Mucosa of descending colon (tissue), 3 donors: Measurements from ENCODE around the gene PSTPIP1. TPM values are rescaled to one million over a fixed set of nuclear protein-coding genes. Genes with fewer than 3 reads are reported as not detected.

Experiments
- ATAC-seq: fragments of 200-7000 bp; cut with Tn5 transposase; one replicate; pipeline ENCODE4 v1.9.1; 2020; ENCODE audit warnings: mild to moderate bottlenecking, moderate library complexity
- DNase-seq, 3 donors: peaks; one replicate each; pipeline ENCODE4 v3.0.0-alpha.2; 2020
- H3K36me3 ChIP-seq: fragments of 200-600 bp; one replicate; pipeline ENCODE4 v1.8.0; 2021; ENCODE audit warnings: low read depth, mild to moderate bottlenecking
- H3K4me1 ChIP-seq: fragments of 200-600 bp; one replicate; pipeline ENCODE4 v1.8.0; 2021; ENCODE audit warnings: low read depth, mild to moderate bottlenecking
- H3K4me3 ChIP-seq: fragments of 200-600 bp; one replicate; pipeline ENCODE4 v1.8.0; 2021; ENCODE audit warnings: mild to moderate bottlenecking
- H3K9me3 ChIP-seq: fragments of 200-600 bp; one replicate; pipeline ENCODE4 v1.8.0; 2021; ENCODE audit warnings: mild to moderate bottlenecking
- intact Hi-C, 2 donors: fragments of 100-400 bp; cut with DNase I in 1 of 2; cut with micrococcal nuclease in 1 of 2; formaldehyde crosslinking; loops; one replicate each; pipeline versions ENCODE4 v1.11.0 to v1.11.1; 2022; cut with DNase I, micrococcal nuclease
- total RNA-seq, 3 donors: library from RNA; stranded (reverse); fragmentation: NEBNext Ultra II Directional in 2 of 3; extraction: Animal tissue kit (Norgen Biotek cat#: 25700) in 2 of 3; gene quantifications; one replicate each; pipeline versions ENCODE4 v1.2.1 to v1.2.4, GENCODE V29; 2021 to 2023
- TF ChIP-seq, protein P1 (sequence below): fragments of 200-600 bp; IDR thresholded peaks from one replicate; pipeline ENCODE4 v1.8.0; 2022; ENCODE audit warnings: antibody characterized with exemption, mild to moderate bottlenecking
- donor health status: DM: no; HTN: no; CAD: no; lungs with moderate emphysema.
- donor health status: DM: no; HTN: no; CAD: no.
- donor health status: DM: no; HTN: yes; CAD: no.

The PSTPIP1 gene
- total RNA-seq, 3 donors from 2014 or later: 4.4 to 8.2 (median 6.3) TPM

DNA sequence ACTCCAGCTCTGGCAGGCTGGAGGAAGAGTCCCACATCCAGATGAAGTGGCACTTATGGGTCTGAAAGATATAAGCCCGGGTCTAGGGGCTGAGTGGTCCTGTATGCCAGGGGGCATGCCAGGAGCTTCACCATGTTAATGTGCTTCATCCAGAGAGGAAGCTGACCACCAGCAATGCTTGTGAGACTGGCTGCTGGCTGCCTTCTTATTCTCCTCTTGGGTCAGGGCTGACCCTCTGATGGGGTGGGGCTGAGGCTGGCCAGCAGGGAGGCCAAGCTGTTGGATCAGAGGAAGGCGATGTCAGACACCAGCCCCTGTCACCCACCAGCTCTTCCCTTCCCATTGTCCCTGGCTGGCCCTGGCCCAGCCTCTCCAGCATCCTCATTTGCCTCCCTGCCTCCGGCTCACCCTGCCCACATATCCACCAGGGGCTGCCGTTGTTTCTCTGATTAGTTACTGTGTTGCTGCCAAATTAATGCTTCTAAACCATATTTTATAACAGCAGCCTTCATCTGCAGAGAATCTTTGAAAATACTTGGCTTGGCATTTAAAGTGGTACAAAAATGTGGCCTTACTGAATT, 20.4 kb upstream of the PSTPIP1 start:
- Histone ChIP-seq H3K36me3 (no peaks in the 10 kb centered on the region), H3K4me3 (no peak overlapping the region), H3K9me3 (no peaks in the 10 kb centered on the region), H3K4me1 (no peaks in the 10 kb centered on the region)
- TF ChIP-seq, protein P1, sequence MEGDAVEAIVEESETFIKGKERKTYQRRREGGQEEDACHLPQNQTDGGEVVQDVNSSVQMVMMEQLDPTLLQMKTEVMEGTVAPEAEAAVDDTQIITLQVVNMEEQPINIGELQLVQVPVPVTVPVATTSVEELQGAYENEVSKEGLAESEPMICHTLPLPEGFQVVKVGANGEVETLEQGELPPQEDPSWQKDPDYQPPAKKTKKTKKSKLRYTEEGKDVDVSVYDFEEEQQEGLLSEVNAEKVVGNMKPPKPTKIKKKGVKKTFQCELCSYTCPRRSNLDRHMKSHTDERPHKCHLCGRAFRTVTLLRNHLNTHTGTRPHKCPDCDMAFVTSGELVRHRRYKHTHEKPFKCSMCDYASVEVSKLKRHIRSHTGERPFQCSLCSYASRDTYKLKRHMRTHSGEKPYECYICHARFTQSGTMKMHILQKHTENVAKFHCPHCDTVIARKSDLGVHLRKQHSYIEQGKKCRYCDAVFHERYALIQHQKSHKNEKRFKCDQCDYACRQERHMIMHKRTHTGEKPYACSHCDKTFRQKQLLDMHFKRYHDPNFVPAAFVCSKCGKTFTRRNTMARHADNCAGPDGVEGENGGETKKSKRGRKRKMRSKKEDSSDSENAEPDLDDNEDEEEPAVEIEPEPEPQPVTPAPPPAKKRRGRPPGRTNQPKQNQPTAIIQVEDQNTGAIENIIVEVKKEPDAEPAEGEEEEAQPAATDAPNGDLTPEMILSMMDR: no peak
- intact Hi-C loops: no loop called here
- DNase-seq: no peak
- no peak for ATAC-seq

GRCh38 chr15:76976141-76976540, 18.8 kb upstream of the PSTPIP1 start:
- no peak overlapping the region for H3K4me3 ChIP-seq
- DNase-seq (no peak), ATAC-seq (no peak)
- no peaks in the 10 kb centered on the region for H3K9me3 ChIP-seq
- no peaks in the 10 kb centered on the region for H3K36me3 ChIP-seq
- TF ChIP-seq, protein P1: no peak
- no peaks in the 10 kb centered on the region for H3K4me1 ChIP-seq
- intact Hi-C loops: no loop called here

GRCh38 chr15:76976572-76977270, 18.2 kb upstream of the PSTPIP1 start:
- ATAC-seq (no peak), DNase-seq (no peak)
- H3K9me3 ChIP-seq: no peaks in the 10 kb centered on the region
- H3K36me3 ChIP-seq: no peaks in the 10 kb centered on the region
- TF ChIP-seq, protein P1: no peak
- H3K4me1 ChIP-seq: no peaks in the 10 kb centered on the region
- intact Hi-C loops: no loop called here
- H3K4me3 ChIP-seq: no peak overlapping the region

- no peaks in the 10 kb centered on the region for H3K4me1 ChIP-seq
- H3K9me3 ChIP-seq: no peaks in the 10 kb centered on the region
- ATAC-seq (no peak), DNase-seq (no peak)
- no peak overlapping the region for H3K4me3 ChIP-seq
- TF ChIP-seq, protein P1: no peak
- H3K36me3 ChIP-seq: no peaks in the 10 kb centered on the region
- intact Hi-C loops: no loop called here
Measured at GRCh38 chr15:76978522-76979330, 16.2 kb upstream of the PSTPIP1 start.

- ATAC-seq (no peak), DNase-seq (no peak)
- TF ChIP-seq, protein P1: no peak
- H3K9me3 ChIP-seq: no peaks in the 10 kb centered on the region
- no peaks in the 10 kb centered on the region for H3K36me3 ChIP-seq
- intact Hi-C loops: no loop called here
- H3K4me3 ChIP-seq: no peak overlapping the region
- no peaks in the 10 kb centered on the region for H3K4me1 ChIP-seq
Measured at GRCh38 chr15:76979331-76979925, 15.5 kb upstream of the PSTPIP1 start.
